PC-3 (cell line): ENCODE results near the gene MANSC1.

Experiments used
- EZH2 ChIP-seq: fragments of 300-600 bp; sonication (generic); IDR thresholded peaks from one replicate; pipeline ENCODE4 v1.6.1; 2017; ENCODE audit warnings: antibody characterized with exemption, mild to moderate bottlenecking, low read length; ENCODE audit not compliant: unreplicated experiment
- EZH2phosphoT487 ChIP-seq: fragments of 300-600 bp; sonication (generic); IDR thresholded peaks from 2 replicates; pipeline ENCODE4 v1.6.1; 2018; ENCODE audit warnings: mild to moderate bottlenecking, antibody characterized with exemption, low read length, borderline replicate concordance
- TF ChIP-seq, protein P1 (sequence below): fragments of 300-600 bp; sonication (generic); conservative IDR thresholded peaks from 2 replicates; pipeline ENCODE4 v1.5.1; 2017; ENCODE audit warnings: antibody characterized with exemption, low read depth, mild to moderate bottlenecking, low read length

DNA sequence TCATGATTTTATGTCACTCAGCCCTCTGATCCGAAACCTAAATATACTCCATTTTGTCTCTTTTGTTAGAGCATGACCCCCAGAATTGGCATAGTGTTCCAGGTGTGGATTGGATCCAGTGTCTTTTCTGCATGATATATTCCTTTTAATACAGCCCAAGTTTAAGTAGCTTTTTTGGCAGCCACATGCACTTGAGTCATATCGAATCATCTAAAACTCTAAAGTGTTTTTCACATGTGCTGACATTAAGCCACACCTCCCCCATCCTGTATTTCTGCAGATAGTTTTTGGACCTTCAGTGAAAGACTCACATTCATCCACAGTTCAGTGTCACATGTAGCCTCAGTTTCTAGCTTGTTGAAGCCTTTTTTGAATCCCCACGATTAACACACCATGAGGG lies 37.5 kb upstream of the MANSC1 start:
- TF ChIP-seq, protein P1, sequence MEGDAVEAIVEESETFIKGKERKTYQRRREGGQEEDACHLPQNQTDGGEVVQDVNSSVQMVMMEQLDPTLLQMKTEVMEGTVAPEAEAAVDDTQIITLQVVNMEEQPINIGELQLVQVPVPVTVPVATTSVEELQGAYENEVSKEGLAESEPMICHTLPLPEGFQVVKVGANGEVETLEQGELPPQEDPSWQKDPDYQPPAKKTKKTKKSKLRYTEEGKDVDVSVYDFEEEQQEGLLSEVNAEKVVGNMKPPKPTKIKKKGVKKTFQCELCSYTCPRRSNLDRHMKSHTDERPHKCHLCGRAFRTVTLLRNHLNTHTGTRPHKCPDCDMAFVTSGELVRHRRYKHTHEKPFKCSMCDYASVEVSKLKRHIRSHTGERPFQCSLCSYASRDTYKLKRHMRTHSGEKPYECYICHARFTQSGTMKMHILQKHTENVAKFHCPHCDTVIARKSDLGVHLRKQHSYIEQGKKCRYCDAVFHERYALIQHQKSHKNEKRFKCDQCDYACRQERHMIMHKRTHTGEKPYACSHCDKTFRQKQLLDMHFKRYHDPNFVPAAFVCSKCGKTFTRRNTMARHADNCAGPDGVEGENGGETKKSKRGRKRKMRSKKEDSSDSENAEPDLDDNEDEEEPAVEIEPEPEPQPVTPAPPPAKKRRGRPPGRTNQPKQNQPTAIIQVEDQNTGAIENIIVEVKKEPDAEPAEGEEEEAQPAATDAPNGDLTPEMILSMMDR = no peak
- no peak for TF ChIP-seq EZH2
- no peak for TF ChIP-seq EZH2phosphoT487
